ENCODE data around the gene NTN4.

GRCh38 chr12:95674631-95675030 is 115.9 kb downstream of the NTN4 start:
- TF ChIP-seq CTCF (IDR thresholded peaks at IDR 0.05) (no peak), POLR2A (IDR thresholded peaks at IDR 0.05) (no peak), POLR2AphosphoS5 (IDR thresholded peaks at IDR 0.05) (no peak)
